ENCODE data around the gene EPHB1.

DNA sequence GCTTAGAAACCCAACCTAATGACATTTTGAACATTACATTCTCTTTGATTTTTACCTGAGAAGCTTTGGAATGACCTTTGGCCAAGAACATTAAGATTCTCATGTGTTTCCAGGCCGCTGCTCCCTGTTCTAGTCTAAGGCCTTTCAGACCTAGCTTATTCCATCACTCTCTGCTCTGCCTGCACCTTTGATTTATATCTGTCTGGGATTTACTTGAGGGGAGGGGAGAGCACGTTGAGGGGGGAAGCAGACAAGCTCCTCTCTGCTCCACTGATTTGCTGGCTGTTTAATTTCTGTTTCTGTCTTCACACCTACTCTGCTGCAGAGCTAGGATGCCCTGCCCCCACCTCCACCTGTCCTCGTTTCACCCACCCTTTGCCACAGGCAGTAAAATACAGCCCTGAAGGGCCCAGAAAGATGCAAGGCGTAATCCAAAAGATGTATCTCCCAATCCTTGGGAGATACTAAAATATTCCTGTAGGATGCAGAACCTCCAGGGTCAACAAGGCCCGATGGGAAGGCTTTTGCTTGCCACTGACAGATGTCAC is 429.8 kb downstream of the EPHB1 start:
- TF ChIP-seq, protein P1, sequence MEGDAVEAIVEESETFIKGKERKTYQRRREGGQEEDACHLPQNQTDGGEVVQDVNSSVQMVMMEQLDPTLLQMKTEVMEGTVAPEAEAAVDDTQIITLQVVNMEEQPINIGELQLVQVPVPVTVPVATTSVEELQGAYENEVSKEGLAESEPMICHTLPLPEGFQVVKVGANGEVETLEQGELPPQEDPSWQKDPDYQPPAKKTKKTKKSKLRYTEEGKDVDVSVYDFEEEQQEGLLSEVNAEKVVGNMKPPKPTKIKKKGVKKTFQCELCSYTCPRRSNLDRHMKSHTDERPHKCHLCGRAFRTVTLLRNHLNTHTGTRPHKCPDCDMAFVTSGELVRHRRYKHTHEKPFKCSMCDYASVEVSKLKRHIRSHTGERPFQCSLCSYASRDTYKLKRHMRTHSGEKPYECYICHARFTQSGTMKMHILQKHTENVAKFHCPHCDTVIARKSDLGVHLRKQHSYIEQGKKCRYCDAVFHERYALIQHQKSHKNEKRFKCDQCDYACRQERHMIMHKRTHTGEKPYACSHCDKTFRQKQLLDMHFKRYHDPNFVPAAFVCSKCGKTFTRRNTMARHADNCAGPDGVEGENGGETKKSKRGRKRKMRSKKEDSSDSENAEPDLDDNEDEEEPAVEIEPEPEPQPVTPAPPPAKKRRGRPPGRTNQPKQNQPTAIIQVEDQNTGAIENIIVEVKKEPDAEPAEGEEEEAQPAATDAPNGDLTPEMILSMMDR (IDR thresholded peaks at IDR 0.05) = no peak
- no peak for TF ChIP-seq POLR2A (IDR thresholded peaks at IDR 0.05)
